Ectodermal cell (in vitro differentiated cells): ENCODE measurements around the gene ENTPD5.

Source experiments
- H3K27ac ChIP-seq: 2 replicates; pipeline ENCODE4 v1.7.0; 2013; ENCODE audit warnings: mild to moderate bottlenecking, low read depth, low read length; ENCODE audit not compliant: insufficient read depth, poor library complexity, severe bottlenecking
- H3K27me3 ChIP-seq: 2 replicates; pipeline ENCODE4 v1.7.0; 2013; ENCODE audit warnings: mild to moderate bottlenecking, low read length; ENCODE audit not compliant: insufficient read depth, control insufficient read depth, poor library complexity, severe bottlenecking
- H3K36me3 ChIP-seq: one replicate; pipeline ENCODE4 v1.7.0; 2013; ENCODE audit warnings: low read length; ENCODE audit not compliant: control insufficient read depth, insufficient read depth
- H3K4me1 ChIP-seq: one replicate; pipeline ENCODE4 v1.7.0; 2013; ENCODE audit warnings: low read length; ENCODE audit not compliant: control insufficient read depth, insufficient read depth
- H3K4me3 ChIP-seq: 2 replicates; pipeline ENCODE4 v1.7.0; 2013; ENCODE audit warnings: low read depth, low read length, control low read depth; ENCODE audit not compliant: insufficient read depth
- H3K9me3 ChIP-seq: 2 replicates; pipeline ENCODE4 v1.7.0; 2013; ENCODE audit warnings: mild to moderate bottlenecking, low read length, moderate library complexity; ENCODE audit not compliant: control insufficient read depth
- WGBS, 2 experiments: methylation state at CpG; one replicate each; pipeline ENCODE4 v1.1.7; 2013; ENCODE audit warnings: missing lambda C conversion rate in 2 of 2; 5-methylcytosine and 5-hydroxymethylcytosine counted together

The ENTPD5 gene

GRCh38 chr14:73916324-73916723 lies 102.8 kb downstream of the ENTPD5 start:
- Histone ChIP-seq H3K27ac (no peak overlapping the region), H3K4me1 (no peaks in the 10 kb centered on the region), H3K27me3 (no peaks in the 10 kb centered on the region), H3K9me3 (no peaks in the 10 kb centered on the region), H3K36me3 (peaks cover 35% of the 10 kb centered on the region), H3K4me3 (no peak overlapping the region)
- WGBS, 2 experiments, result 96 to 97% methylated on average over 6 of the region's 6 CpGs

- H3K4me1 ChIP-seq, result no peaks in the 10 kb centered on the region
- no peak overlapping the region for H3K27ac ChIP-seq
- H3K27me3 ChIP-seq, result no peaks in the 10 kb centered on the region
- WGBS, 2 experiments, result 97 to 99% methylated on average over 3 of the region's 3 CpGs
- peaks cover 48% of the 10 kb centered on the region for H3K36me3 ChIP-seq
- no peak overlapping the region for H3K4me3 ChIP-seq
- no peaks in the 10 kb centered on the region for H3K9me3 ChIP-seq
Measured at GRCh38 chr14:73913256-73913655, 105.8 kb downstream of the ENTPD5 start.

- peaks cover 59% of the 10 kb centered on the region for H3K36me3 ChIP-seq
Measured at GRCh38 chr14:73909681-73910080, 109.4 kb downstream of the ENTPD5 start.

More at GRCh38 chr14:73909681-73910080, 109.4 kb downstream of the ENTPD5 start:
- no peak overlapping the region for H3K27ac ChIP-seq
- H3K4me1 ChIP-seq, result no peaks in the 10 kb centered on the region
- no peak overlapping the region for H3K4me3 ChIP-seq
- H3K27me3 ChIP-seq, result no peaks in the 10 kb centered on the region
- 97% methylated on average over 1 of the region's 1 CpG for WGBS, 2 experiments
- no peaks in the 10 kb centered on the region for H3K9me3 ChIP-seq
